Gastrocnemius medialis (tissue), 4 donors: Measurements from ENCODE around the gene ASPHD1.

Experiments used
- CTCF ChIP-seq, 5 experiments: fragments of 450-650 bp in 3 of 5; fragments of 200-600 bp in 2 of 5; sonication (generic) in 2 of 5; IDR thresholded peaks in 4 of 5; conservative IDR thresholded peaks in 1 of 5; 1 replicate in 4 of 5; 2 replicates in 1 of 5; pipeline ENCODE4 v1.5.1; 2016 to 2019; ENCODE audit warnings: antibody characterized with exemption in 5 of 5, mild to moderate bottlenecking in 3 of 5, moderate library complexity in 3 of 5
- POLR2A ChIP-seq, 2 donors: fragments of 450-650 bp; IDR thresholded peaks; one replicate each; pipeline ENCODE4 v1.6.1; 2017; ENCODE audit warnings: antibody characterized with exemption in 2 of 2, mild to moderate bottlenecking in 2 of 2, moderate library complexity in 2 of 2

- no peak for TF ChIP-seq POLR2A (IDR thresholded peaks at IDR 0.05)
- no peak for TF ChIP-seq CTCF (IDR thresholded peaks at IDR 0.05 in 4 of 5, conservative IDR thresholded peaks at IDR 0.05 in 1 of 5)
Observed at GRCh38 chr16:29916979-29917378, 16.7 kb downstream of the ASPHD1 start.
